Dermis blood vessel endothelial cell (primary cell): ENCODE results near the gene CHPF2. TPM values are rescaled to one million over a fixed set of nuclear protein-coding genes. Genes with fewer than 3 reads are reported as not detected.

ENCODE experiments used
- DNase-seq: peaks from one replicate; pipeline ENCODE4 v3.0.0; 2010
- total RNA-seq: library from RNA; depleted of rRNA; stranded (reverse); fragments of >200 nt; gene quantifications from 2 replicates; pipeline ENCODE4 v1.2.3, GENCODE V29; 2014

The CHPF2 gene
- total RNA-seq, 1 donor from 2014 or later, result 49.9 TPM

GRCh38 chr7:151235091-151235787 lies 3.0 kb downstream of the CHPF2 start:
- no peak for DNase-seq

DNA sequence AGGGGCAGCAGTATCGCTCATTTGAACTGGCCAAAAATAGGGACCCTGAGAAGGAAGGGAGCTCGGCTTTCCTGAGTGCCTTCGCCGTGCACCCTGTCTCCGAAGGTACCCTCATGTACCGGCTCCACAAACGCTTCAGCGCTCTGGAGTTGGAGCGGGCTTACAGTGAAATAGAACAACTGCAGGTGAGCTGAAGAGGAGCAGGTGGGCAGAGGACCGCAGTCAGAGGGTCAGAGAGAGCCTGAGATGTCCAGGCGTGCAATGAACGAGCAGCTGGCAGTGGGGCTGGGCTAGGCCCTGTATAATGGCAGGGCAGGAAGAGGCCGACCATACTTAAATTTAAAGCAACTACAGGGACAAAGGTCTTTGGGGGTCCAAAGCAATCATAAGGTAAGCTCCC lies 4.1 kb downstream of the CHPF2 start:
- DNase-seq, result no peak

GRCh38 chr7:151237244-151238189 lies 5.2 kb downstream of the CHPF2 start:
- DNase-seq, result no peak

GRCh38 chr7:151238190-151238810 lies 6.0 kb downstream of the CHPF2 start:
- DNase-seq, result no peak

- DNase-seq, result no peak
Observed at GRCh38 chr7:151238924-151239836, 6.9 kb downstream of the CHPF2 start.

DNA sequence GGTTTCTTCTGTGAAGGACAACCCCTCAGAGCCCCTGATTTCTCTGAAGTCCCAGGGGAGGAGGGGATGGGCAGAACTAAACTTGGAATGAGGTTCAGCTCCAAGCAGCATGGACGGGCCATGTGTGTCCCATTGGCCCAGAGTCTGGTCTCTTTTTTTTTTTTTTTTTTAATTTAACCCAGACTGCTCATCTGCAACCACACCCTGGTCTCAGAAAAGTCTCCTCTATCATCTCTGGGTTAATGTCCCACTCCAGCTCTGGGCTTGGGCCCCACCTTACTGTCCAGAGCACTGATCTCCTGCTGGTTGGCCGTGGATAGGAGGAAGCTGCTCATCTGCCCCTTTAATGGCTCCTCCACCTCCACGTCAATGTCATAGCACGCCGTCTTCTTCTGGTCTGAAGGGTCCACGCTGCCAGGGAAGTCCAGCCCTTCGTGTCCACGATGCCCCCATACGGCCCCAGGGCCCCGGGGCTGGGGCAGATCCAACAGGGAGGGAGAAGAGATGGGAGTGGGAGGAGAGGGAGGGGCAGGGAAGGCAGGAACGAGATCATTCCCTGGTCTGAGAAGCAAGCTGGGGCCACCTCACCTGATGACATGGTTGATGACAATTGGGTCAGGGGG lies 7.7 kb downstream of the CHPF2 start:
- no peak for DNase-seq

GRCh38 chr7:151240536-151240935 lies 8.3 kb downstream of the CHPF2 start:
- no peak for DNase-seq

DNA sequence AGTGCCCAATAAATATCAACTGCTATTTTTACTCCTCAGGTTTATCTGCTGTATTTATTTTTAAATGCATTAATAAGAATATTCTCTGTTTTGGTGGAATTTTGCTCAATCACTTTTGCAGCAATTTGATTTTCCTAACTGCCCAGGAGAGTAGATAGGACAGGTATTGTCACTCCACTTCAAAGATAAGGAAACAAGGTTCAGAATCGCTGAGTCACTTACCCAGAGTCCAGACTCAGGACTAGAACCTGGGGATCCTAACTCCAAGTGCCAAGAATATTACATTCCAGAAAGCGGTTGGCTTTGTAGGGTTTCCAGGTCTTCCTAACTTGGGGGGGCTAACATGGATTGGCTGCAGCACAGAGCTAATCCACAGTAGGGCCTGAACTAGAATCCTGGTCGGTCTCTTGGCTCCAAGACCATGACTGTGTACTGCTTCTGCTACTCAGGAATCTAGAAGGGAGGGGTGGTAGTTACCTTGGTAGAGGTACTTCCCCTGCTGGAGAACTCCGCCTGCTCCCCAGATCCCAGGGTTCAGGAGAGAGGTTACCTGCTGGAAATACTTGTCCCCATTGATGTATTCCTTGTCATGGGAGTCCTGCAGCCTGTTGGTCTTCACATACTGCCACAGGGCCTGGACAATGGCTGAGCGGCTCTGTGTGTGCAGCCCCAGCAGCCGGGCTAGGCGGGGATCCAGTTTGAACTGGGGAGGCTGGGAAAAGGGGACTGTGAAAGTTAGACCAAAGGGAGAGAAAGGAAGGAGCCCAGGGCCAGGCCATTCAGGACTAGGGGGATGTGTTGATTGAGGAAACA lies 8.9 kb downstream of the CHPF2 start:
- DNase-seq, result no peak

DNA sequence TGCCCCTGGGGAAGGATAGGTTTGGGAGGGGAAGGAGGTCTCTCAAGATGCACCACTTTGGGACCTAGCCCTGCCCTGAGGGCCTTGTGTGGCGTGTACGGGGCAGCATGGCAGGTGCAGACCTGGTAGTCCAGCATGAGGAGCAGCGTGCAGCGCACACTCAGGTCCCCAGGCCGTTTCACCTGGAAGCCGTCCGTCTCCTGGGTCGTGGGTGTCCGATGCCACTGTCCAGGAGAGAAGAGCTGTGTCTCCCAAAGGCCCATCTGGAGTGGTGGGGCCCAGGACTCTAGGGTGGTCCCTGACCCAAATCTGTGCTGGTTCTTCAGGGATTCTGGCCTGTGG lies 9.4 kb downstream of the CHPF2 start:
- no peak for DNase-seq

DNA sequence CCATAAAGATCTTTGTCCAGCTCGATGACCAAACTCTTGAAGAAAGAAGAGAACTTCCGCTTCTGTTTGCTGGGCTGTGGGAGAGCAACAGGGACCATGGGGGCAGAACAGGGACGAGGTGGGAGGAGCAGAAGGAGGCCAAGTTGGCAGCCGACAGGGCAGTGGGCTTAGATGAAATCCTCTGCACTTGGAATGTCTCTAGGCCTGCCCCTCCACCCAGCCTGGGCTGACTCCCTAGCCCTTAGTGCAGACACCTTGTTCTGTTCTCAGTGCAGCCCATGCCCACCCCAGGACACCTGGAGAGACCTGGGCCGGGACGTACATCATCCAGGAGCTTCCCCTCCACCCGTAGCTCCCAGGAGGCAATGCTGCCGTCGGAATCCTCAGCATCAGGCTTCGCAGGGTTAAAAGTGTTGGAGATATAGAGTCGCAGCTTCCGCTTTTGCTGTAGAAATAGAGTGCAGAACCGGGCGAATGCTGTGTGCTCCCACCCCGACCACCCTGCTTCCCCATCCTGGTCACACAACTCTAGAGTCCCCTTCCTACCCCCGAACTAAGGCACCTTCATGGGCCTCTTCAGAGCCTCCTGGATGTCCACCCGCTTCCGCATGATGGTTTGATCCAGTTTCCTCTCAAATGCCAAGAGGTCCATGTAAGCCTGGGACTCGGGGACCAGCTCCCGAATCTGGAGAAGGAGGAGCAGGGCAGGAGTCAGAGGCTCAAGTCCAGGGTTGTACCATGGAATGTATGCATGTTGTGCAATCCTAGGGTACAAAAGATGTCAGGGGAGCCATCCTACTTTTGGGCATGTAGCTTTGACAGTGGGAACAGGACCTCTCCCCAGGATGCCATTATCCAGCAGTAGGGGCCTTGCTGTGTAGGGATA lies 10.1 kb downstream of the CHPF2 start:
- DNase-seq, result no peak

DNA sequence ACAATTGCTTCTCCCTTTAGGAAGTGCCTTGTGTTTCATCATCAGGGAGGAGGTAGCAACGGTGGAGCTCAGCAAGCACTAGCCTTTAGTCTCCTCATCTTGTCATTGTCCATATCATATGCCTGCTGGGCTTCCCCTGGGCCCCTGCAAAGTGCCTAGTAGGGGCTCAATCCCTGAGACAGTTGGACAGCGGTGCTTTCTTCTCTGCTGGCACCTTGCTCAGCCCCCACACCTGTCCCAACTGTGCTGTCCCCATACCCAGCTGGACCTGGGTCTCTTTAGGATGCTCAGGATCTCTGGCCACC lies 10.7 kb downstream of the CHPF2 start:
- DNase-seq, result no peak

DNA sequence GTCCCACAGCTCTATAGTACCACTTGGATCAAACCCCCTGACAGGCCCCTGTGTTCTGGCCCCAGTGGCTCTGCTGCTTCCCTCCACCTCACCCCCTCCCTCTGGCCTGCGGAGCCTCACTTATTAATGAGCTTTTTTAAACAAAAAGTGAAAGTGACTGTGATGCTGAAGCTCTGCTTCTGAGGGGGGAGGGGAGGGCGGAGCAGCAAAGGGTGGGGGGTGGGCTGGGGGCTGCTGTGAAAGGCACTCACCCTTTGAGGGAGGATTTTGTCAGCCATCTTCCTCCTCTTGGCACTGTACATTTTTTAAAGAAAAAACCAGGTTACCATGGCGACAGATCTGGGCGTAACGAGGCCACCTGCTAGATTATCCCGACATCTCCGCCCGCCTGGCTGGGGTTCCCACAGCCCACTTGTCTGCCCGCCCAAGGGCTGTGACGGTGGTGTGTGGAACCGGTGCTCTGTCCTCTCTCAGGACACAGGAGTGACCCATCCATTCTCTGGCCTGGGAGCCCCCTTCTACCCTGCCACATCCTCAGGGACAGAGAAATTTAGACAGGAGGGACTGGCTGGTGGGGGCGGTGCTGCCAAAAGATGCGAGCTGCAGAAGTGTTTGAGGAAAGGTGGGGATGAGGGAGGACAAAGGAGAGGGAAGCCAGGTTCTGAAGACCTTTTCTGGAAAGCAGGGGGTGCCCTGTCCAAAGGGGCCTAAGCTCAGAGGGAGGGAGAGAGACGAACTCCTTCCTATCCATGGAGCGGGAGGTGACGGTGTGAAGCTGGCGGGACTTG lies 11.3 kb downstream of the CHPF2 start:
- peak; percentile 21 for DNase-seq

DNA sequence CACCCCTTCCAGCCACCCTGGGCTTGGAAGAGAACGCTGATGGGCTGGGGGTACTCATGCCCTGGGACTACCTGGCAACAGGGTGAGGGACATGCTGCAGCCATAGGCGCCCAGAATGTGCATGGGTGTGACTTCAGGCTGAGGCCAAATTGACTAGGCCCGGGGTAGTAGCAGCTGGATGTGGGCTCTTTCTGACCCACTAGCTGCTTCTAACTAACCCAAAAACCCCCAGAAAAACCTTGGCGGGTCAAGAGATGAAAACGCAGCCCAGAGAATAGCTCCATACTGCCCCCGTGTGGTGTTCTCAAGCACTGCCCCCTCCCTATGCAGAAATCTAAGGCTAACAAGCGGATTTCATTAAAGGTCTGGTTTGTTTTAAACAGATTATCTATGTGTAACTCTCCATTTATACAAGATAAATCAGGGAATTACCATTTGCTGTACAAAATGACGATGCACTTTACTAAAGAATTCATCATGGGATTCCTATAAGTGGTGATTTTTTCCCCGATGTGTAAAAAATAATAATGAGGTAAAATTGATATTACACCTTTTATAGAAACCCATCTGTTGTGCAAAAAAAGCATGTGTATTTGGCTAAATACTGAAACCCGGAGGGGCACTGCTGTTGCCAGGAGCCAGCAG lies 12.0 kb downstream of the CHPF2 start:
- peak; percentile 75 for DNase-seq

DNA sequence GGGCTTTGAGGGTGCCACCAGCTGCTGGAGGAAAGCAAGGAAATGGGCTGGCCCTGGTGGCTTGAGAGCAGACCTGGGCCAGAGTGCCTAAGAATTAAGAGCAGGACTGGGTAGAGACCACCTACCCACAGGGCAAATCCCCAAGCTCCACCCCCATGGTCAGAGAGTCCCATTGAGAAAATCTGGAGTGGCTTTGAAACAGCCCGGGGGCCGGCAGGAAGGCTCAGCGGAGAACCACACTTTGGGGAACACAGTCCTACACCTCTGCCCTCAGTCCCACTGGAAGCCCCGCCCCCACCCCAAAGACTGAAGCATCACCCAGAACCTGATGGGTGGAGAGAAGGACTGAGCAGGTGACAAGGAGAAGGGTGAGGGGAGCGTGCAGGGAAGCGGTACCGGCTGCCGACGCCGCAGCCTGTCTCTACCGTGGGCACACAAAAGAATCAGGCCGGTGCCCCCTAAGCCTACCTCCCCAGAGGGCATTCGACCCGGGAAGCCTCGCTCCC lies 12.6 kb downstream of the CHPF2 start:
- DNase-seq, result no peak

DNA sequence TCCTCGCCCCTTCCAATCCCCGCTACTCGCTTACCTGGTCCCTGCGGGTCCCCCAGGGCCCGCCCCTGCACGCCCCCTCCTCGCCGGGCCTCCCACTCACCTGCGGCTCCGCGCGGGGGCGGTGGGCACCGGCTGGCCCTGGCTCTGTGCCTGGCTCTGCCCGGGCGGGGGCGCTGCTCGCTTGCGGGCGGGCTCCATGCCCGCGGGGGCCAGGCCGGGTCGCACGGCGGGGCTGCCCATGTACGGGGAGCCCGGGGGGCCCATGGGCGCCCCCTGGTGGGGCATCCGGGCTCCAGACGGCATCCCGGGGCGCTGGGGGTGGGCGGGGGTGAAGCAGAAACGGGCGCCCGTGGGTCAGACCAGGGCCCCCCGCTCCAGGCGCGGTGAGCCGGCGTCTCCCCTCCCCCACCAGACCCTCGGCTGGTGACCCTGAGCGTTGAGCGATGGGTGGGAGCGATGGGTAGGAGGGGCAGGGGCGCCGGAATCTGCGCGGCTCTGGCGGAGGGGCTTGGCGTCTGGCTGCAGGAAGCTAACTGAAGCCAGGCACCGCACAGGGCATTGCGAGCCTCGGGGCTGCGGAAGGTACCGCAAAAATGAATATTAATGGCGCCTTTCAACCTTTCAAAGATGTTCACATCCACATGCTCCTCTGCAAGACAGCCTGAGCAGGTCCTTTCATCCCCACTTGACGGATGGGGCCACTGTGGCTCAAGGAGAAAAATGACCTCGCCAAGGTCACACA lies 13.2 kb downstream of the CHPF2 start:
- peak; percentile 43 for DNase-seq

DNA sequence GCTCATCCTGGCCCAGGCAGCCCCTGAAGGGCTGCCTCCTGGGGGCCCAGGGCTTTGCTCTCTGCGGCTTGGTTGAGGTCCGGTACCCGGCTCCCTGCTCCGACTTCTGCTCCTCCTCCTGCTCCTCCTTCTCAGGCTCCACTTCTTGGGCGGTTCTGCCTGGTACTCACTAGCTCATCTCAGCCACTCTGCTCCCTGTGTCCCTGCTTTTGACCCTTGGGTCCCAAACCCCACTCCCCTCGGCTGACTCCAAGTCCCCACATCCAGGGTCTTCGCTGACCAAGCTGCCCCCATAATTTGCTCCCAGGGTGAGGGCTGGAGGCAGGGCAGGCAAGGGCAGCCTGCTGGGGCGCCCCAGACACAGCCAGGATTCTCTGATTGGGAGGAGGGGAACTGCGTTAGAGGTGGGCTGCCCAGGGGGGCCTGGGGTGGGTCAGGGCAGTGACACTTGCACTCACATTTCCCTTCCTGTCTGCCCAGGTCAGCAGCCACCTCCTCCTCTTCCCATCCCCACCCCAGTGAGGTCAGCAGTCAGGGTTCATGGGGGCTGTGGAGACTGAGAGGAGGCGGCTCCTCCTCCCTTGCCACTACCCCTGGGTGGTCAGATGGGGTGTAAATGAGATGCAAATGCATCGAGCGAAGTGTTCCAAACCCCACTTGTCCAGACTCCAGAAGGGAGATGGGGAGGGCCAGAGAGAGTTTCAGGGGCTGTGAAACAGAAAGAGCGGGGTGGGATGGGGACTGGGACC lies 14.0 kb downstream of the CHPF2 start:
- no peak for DNase-seq
